K562 (cell line): ENCODE data around the gene KLF1. TPM values are rescaled to one million over a fixed set of nuclear protein-coding genes. Genes with fewer than 3 reads are reported as not detected.

Source experiments
- ATF4 ChIP-seq: fragments of 450-650 bp; formaldehyde crosslinking; IDR thresholded peaks from 2 replicates; pipeline ENCODE4 v1.4.0; 2022; ENCODE audit warnings: mild to moderate bottlenecking, moderate library complexity
- BRF1 ChIP-seq: IDR thresholded peaks from 3 replicates; pipeline ENCODE4 v1.6.1; 2011; ENCODE audit warnings: borderline replicate concordance, mild to moderate bottlenecking; ENCODE audit not compliant: insufficient read length; ENCODE audit errors: extremely low read depth
- E2F3 ChIP-seq: fragments of 250-450 bp; sonication (Bioruptor Pico); IDR thresholded peaks from 2 replicates; pipeline ENCODE4 v1.4.0; 2020; ENCODE audit warnings: mild to moderate bottlenecking
- ESRRA ChIP-seq: fragments of 450-650 bp; IDR thresholded peaks from 2 replicates; pipeline ENCODE4 v1.6.1; 2014; ENCODE audit warnings: low read depth, mild to moderate bottlenecking, moderate library complexity, borderline replicate concordance
- FIP1L1 ChIP-seq: fragments of 200-400 bp; formaldehyde crosslinking; IDR thresholded peaks from 2 replicates; pipeline ENCODE4 v1.6.1; 2018; ENCODE audit warnings: mild to moderate bottlenecking, low read depth, low read length; ENCODE audit not compliant: poor library complexity, severe bottlenecking
- FOXJ3 ChIP-seq: sonication (generic); formaldehyde crosslinking; IDR thresholded peaks from 2 replicates; pipeline ENCODE4 v1.4.0; 2020; ENCODE audit warnings: mild to moderate bottlenecking, missing genetic modification reagents
- IFI16 ChIP-seq: fragments of 250-450 bp; sonication (Bioruptor Pico); IDR thresholded peaks from 2 replicates; pipeline ENCODE4 v2.1.2; 2022; ENCODE audit warnings: mild to moderate bottlenecking, inconsistent platforms
- MBD2 ChIP-seq: sonication (generic); IDR thresholded peaks from 2 replicates; pipeline ENCODE4 v1.6.1; 2016; ENCODE audit warnings: low read depth, borderline replicate concordance
- POU5F1 ChIP-seq: fragments of 150-350 bp; IDR thresholded peaks from 2 replicates; pipeline ENCODE4 v1.6.1; 2014; ENCODE audit warnings: borderline replicate concordance, low read length, low read depth, mild to moderate bottlenecking; ENCODE audit not compliant: partially characterized antibody
- PTRF ChIP-seq: fragments of 450-650 bp; IDR thresholded peaks from 2 replicates; pipeline ENCODE4 v1.6.1; 2016; ENCODE audit warnings: mild to moderate bottlenecking, missing genetic modification characterization, missing compliant biosample characterization
- SIX5 ChIP-seq, 2 experiments: IDR thresholded peaks; 2 replicates each; pipeline ENCODE4 v1.6.1; 2011; ENCODE audit warnings: low read length in 2 of 2, borderline replicate concordance in 1 of 2, low read depth in 1 of 2, mild to moderate bottlenecking in 1 of 2, moderate library complexity in 1 of 2; ENCODE audit not compliant: insufficient read depth in 1 of 2
- SMAD1 ChIP-seq: fragments of 150-350 bp; IDR thresholded peaks from 2 replicates; pipeline ENCODE4 v1.6.1; 2014; ENCODE audit warnings: low read length, low read depth; ENCODE audit not compliant: partially characterized antibody
- TAL1 ChIP-seq: fragments of 450-650 bp; IDR thresholded peaks from 2 replicates; pipeline ENCODE4 v1.6.1; 2016; ENCODE audit warnings: mild to moderate bottlenecking
- ZBTB17 ChIP-seq: fragments of 450-650 bp; formaldehyde crosslinking; IDR thresholded peaks from 2 replicates; pipeline ENCODE4 v1.4.0; 2020; ENCODE audit warnings: mild to moderate bottlenecking
- ZFP36 ChIP-seq: fragments of 150-350 bp; IDR thresholded peaks from 2 replicates; pipeline ENCODE4 v1.6.1; 2018; ENCODE audit warnings: low read length, low read depth; ENCODE audit not compliant: partially characterized antibody
- ZFPM2 ChIP-seq: fragments of 250-450 bp; sonication (Bioruptor Pico); IDR thresholded peaks from 2 replicates; pipeline ENCODE4 v1.5.1; 2022; ENCODE audit warnings: mild to moderate bottlenecking
- ZNF140 ChIP-seq: fragments of 250-450 bp; sonication (Bioruptor Pico); IDR thresholded peaks from 2 replicates; pipeline ENCODE4 v1.8.0; 2021; ENCODE audit warnings: moderate library complexity, mild to moderate bottlenecking, inconsistent platforms
- polyA plus RNA-seq, 8 experiments: library from polyadenylated mRNA; depleted of rRNA in 4 of 8; stranded (reverse) in 5 of 8; unstranded in 3 of 8; fragments of >200 nt; fragmentation: Nextera tagmentation in 2 of 8; fragmentation: Illumina TruSeq in 1 of 8; extraction: Ambion mirVana in 2 of 8; extraction: Trizol in 1 of 8; gene quantifications; 2 replicates each; pipeline versions ENCODE4 v1.2.1 to v1.2.3, GENCODE V29; 2011 to 2014; ENCODE audit warnings: inconsistent platforms in 1 of 8, missing spikeins in 1 of 8
- total RNA-seq, 7 experiments: library from RNA; depleted of rRNA in 6 of 7; stranded (reverse); fragments of >200 nt in 6 of 7; fragmentation: Illumina TruSeq in 2 of 7; extraction: Trizol in 2 of 7; gene quantifications; 2 replicates each; pipeline versions ENCODE4 v1.2.1 to v1.2.3, GENCODE V29; 2011 to 2021; ENCODE audit warnings: low replicate concordance in 1 of 7
- TF ChIP-seq, protein P1 (sequence below): IDR thresholded peaks from 2 replicates; pipeline ENCODE4 v1.6.1; 2016; ENCODE audit warnings: missing genetic modification characterization, missing compliant biosample characterization
- TF ChIP-seq, protein P2 (sequence below), 2 experiments: fragments of 450-650 bp; IDR thresholded peaks; 2 replicates each; pipeline ENCODE4 v1.6.1; 2016
- TF ChIP-seq, protein P3 (sequence below): sonication (generic); formaldehyde crosslinking; IDR thresholded peaks from 2 replicates; pipeline ENCODE4 v1.8.0; 2023; ENCODE audit warnings: mild to moderate bottlenecking, missing genetic modification reagents
- TF ChIP-seq, protein P4 (sequence below): fragments of 450-650 bp; formaldehyde crosslinking; IDR thresholded peaks from 2 replicates; pipeline ENCODE4 v1.4.0; 2022; ENCODE audit warnings: missing genetic modification characterization

KLF1 gene
- total and polyA plus RNA-seq, 9 of the 15 experiments (the other 6 are each of a cell fraction or from before 2014, with no cell fraction given) = 8.4 to 163 (median 47.3) TPM

DNA sequence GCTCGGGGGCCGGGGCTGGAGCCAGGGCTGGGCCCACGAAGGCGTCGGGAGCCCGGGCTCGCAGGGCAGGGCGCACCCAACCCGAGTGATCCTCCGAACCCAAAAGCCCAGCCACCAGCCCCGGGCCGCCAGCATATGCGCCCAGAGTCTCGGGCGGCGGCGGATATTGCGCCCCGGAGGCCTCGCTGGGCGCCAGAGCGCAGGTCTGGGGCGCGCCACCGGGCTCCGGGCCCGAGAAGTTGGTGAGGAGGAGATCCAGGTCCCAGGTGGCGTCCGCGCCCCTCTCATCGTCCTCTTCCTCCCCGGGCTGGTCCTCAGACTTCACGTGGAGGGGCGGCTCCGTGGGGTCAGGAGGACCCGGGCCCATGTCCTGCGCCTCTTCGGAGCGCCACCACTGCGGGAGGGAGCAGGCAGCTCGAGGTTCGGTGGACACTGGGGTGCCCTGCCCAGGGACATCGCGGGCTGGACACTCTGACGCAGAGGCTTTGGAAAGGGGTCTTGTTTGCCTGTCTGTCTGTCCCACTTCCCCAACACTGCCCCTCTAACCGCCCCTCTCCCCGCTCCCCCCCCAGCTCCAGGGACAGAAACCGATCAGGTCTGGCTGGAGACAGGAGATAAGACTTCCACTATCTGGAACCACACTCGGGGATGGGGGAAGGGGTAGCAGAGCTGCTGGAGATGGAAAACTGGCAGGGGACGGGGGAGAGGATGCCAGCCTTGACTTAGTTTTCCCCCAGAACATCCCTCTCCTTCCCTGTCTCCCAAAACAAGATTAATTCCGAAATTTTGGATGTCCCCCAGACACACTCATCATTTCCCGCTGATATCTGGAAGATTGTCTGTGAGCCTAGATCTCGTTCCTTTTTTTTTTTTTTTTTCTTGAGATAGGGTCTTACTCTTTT lies 1.0 kb downstream of the KLF1 start (continued):
- TF ChIP-seq, protein P1, sequence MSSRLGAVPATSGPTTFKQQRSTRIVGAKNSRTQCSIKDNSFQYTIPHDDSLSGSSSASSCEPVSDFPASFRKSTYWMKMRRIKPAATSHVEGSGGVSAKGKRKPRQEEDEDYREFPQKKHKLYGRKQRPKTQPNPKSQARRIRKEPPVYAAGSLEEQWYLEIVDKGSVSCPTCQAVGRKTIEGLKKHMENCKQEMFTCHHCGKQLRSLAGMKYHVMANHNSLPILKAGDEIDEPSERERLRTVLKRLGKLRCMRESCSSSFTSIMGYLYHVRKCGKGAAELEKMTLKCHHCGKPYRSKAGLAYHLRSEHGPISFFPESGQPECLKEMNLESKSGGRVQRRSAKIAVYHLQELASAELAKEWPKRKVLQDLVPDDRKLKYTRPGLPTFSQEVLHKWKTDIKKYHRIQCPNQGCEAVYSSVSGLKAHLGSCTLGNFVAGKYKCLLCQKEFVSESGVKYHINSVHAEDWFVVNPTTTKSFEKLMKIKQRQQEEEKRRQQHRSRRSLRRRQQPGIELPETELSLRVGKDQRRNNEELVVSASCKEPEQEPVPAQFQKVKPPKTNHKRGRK (tag) = 0 out of 2 replicates have a peak, but pooled peaks have one; percentile 13
- TF ChIP-seq ZNF140 (CRISPR knock-in tag) (no peak), POU5F1 (no peak), FIP1L1 (no peak), ZFPM2 (no peak), ZBTB17 (no peak), PTRF (tag) (no peak), ZFP36 (no peak), MBD2 (peak; percentile 59), IFI16 (CRISPR knock-in tag) (no peak), ATF4 (peak; percentile 3; the same call in 1 of the 2 replicates), E2F3 (CRISPR knock-in tag) (0 out of 2 replicates have a peak, but pooled peaks have one; percentile 3), BRF1 (no peak), FOXJ3 (CRISPR knock-in tag) (no peak), SIX5 (IDR thresholded peaks at IDR 0.05; ENCODE audit: borderline replicate concordance in 1 of 2, insufficient read depth in 1 of 2, low read depth in 1 of 2, low read length in 2 of 2) (no peak), TAL1 (peak; percentile 92), SMAD1 (no peak), ESRRA (no peak)
- TF ChIP-seq, protein P2, sequence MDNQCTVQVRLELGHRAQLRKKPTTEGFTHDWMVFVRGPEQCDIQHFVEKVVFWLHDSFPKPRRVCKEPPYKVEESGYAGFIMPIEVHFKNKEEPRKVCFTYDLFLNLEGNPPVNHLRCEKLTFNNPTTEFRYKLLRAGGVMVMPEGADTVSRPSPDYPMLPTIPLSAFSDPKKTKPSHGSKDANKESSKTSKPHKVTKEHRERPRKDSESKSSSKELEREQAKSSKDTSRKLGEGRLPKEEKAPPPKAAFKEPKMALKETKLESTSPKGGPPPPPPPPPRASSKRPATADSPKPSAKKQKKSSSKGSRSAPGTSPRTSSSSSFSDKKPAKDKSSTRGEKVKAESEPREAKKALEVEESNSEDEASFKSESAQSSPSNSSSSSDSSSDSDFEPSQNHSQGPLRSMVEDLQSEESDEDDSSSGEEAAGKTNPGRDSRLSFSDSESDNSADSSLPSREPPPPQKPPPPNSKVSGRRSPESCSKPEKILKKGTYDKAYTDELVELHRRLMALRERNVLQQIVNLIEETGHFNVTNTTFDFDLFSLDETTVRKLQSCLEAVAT (IDR thresholded peaks at IDR 0.05) = peak; percentile 14 to 73; a peak in 2 of 4 replicates
- TF ChIP-seq, protein P3, sequence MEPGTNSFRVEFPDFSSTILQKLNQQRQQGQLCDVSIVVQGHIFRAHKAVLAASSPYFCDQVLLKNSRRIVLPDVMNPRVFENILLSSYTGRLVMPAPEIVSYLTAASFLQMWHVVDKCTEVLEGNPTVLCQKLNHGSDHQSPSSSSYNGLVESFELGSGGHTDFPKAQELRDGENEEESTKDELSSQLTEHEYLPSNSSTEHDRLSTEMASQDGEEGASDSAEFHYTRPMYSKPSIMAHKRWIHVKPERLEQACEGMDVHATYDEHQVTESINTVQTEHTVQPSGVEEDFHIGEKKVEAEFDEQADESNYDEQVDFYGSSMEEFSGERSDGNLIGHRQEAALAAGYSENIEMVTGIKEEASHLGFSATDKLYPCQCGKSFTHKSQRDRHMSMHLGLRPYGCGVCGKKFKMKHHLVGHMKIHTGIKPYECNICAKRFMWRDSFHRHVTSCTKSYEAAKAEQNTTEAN = no peak
- TF ChIP-seq, protein P4, sequence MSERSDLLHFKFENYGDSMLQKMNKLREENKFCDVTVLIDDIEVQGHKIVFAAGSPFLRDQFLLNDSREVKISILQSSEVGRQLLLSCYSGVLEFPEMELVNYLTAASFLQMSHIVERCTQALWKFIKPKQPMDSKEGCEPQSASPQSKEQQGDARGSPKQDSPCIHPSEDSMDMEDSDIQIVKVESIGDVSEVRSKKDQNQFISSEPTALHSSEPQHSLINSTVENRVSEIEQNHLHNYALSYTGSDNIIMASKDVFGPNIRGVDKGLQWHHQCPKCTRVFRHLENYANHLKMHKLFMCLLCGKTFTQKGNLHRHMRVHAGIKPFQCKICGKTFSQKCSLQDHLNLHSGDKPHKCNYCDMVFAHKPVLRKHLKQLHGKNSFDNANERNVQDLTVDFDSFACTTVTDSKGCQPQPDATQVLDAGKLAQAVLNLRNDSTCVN = no peak
